GM19397 (cell line): Measurements from ENCODE around the gene CASQ1.

Source experiments
- ATAC-seq: cut with Tn5 transposase; IDR thresholded peaks from one replicate; pipeline ENCODE4 v1.9.1; 2021; ENCODE audit warnings: mild to moderate bottlenecking, moderate library complexity; ENCODE audit not compliant: unreplicated experiment

Gene CASQ1

GRCh38 chr1:160189649-160190625 lies at the start of gene CASQ1:
CASQ1 (plus strand) TSS chr1:160190575; CDS start chr1:160190752, 177 bp downstream.
- ATAC-seq = no peak

- ATAC-seq = no peak
Observed at GRCh38 chr1:160143695-160144094, 46.7 kb upstream of the CASQ1 start.

- ATAC-seq = no peak
Observed at GRCh38 chr1:160144921-160145320, 45.5 kb upstream of the CASQ1 start.

- ATAC-seq = no peak
Observed at GRCh38 chr1:160146107-160146506, 44.3 kb upstream of the CASQ1 start.

- ATAC-seq = no peak
Observed at GRCh38 chr1:160148121-160148520, 42.3 kb upstream of the CASQ1 start.

GRCh38 chr1:160149233-160149632 lies 41.1 kb upstream of the CASQ1 start:
- ATAC-seq = no peak

- no peak for ATAC-seq
Observed at GRCh38 chr1:160149716-160150115, 40.7 kb upstream of the CASQ1 start.

- ATAC-seq = no peak
Observed at GRCh38 chr1:160151303-160151702, 39.1 kb upstream of the CASQ1 start, which contains the start of gene ATP1A4. ATP1A4 (plus strand) TSS chr1:160151603; CDS start chr1:160152041, 438 bp downstream.

- ATAC-seq = no peak
Observed at GRCh38 chr1:160154790-160155189, 35.6 kb upstream of the CASQ1 start.

- ATAC-seq = no peak
Observed at GRCh38 chr1:160156361-160156760, 34.0 kb upstream of the CASQ1 start.

- ATAC-seq = no peak
Observed at GRCh38 chr1:160157174-160157573, 33.2 kb upstream of the CASQ1 start.

- no peak for ATAC-seq
Observed at GRCh38 chr1:160158031-160158430, 32.3 kb upstream of the CASQ1 start.

GRCh38 chr1:160158534-160158933 lies 31.8 kb upstream of the CASQ1 start:
- no peak for ATAC-seq

GRCh38 chr1:160159846-160160245 lies 30.5 kb upstream of the CASQ1 start:
- ATAC-seq = no peak

- ATAC-seq = no peak
Observed at GRCh38 chr1:160161965-160162705, 28.2 kb upstream of the CASQ1 start.

- ATAC-seq = no peak
Observed at GRCh38 chr1:160162931-160163330, 27.4 kb upstream of the CASQ1 start.

GRCh38 chr1:160163615-160164014 lies 26.8 kb upstream of the CASQ1 start:
- no peak for ATAC-seq

- ATAC-seq = no peak
Observed at GRCh38 chr1:160164121-160164520, 26.3 kb upstream of the CASQ1 start.

GRCh38 chr1:160166166-160166868 lies 24.1 kb upstream of the CASQ1 start:
- no peak for ATAC-seq

GRCh38 chr1:160167056-160167455 lies 23.3 kb upstream of the CASQ1 start:
- no peak for ATAC-seq

GRCh38 chr1:160167580-160167979 lies 22.8 kb upstream of the CASQ1 start:
- no peak for ATAC-seq
